ENCODE measurements around the gene LSG1.

The LSG1 gene

GRCh38 chr3:194664857-194665256 is 7.1 kb downstream of the LSG1 start:
- TF ChIP-seq CTCF (IDR thresholded peaks at IDR 0.05; ENCODE audit: control extremely low read depth, extremely low read depth, low read depth, missing control alignments) = no peak
- DNase-seq (ENCODE audit: extremely low spot score) = no peak
- POLR2A ChIA-PET = no interaction called here
- CTCF ChIA-PET = no interaction called here

GRCh38 chr3:194661946-194662345 is 10.0 kb downstream of the LSG1 start:
- no peak for DNase-seq (ENCODE audit: extremely low spot score)
- CTCF ChIA-PET = interaction anchor here (0.7 to 6.3 kb wide), 5 partner anchors 9 to 28 kb away, joined by 3 to 59 read pairs (median 4); partner anchors contain the start of gene LSG1
- POLR2A ChIA-PET = no interaction called here
- TF ChIP-seq CTCF (IDR thresholded peaks at IDR 0.05; ENCODE audit: control extremely low read depth, extremely low read depth, low read depth, missing control alignments) = no peak

GRCh38 chr3:194661374-194661773 is 10.6 kb downstream of the LSG1 start:
- POLR2A ChIA-PET = no interaction called here
- DNase-seq (ENCODE audit: extremely low spot score) = no peak
- no peak for TF ChIP-seq CTCF (IDR thresholded peaks at IDR 0.05; ENCODE audit: control extremely low read depth, extremely low read depth, low read depth, missing control alignments)
- CTCF ChIA-PET = interaction anchor here (0.7 to 6.3 kb wide), 6 partner anchors 9 to 27 kb away, joined by 3 to 59 read pairs (median 4); partner anchors contain the start of gene LSG1

GRCh38 chr3:194659778-194660177 is 12.2 kb downstream of the LSG1 start:
- TF ChIP-seq CTCF (IDR thresholded peaks at IDR 0.05; ENCODE audit: control extremely low read depth, extremely low read depth, low read depth, missing control alignments) = no peak
- DNase-seq (ENCODE audit: extremely low spot score) = no peak
- POLR2A ChIA-PET = interaction anchor here (0.6 kb wide), 1 partner anchor 150 kb away, joined by 4 read pairs; no protein-coding TSS in a partner anchor
- CTCF ChIA-PET = interaction anchor here (1.2 to 6.3 kb wide), 3 partner anchors 11 to 23 kb away, joined by 3 to 59 read pairs (median 3); partner anchors contain the start of gene LSG1

GRCh38 chr3:194658477-194659242 is 13.3 kb downstream of the LSG1 start:
- ChIA-PET CTCF (interaction anchor here (1.2 to 6.3 kb wide), 3 partner anchors 12 to 25 kb away, joined by 3 to 59 read pairs (median 5); partner anchors contain the start of gene LSG1), POLR2A (no interaction called here)
- no peak for TF ChIP-seq CTCF (IDR thresholded peaks at IDR 0.05; ENCODE audit: control extremely low read depth, extremely low read depth, low read depth, missing control alignments)
- no peak for DNase-seq (ENCODE audit: extremely low spot score)

- POLR2A ChIA-PET = interaction anchor here (0.6 kb wide), 2 partner anchors 31 to 473 kb away, joined by 3 to 5 read pairs; no protein-coding TSS in a partner anchor
- CTCF ChIA-PET = interaction anchor here (1.0 to 6.3 kb wide), 3 partner anchors 9 to 14 kb away, joined by 4 to 59 read pairs (median 5); partner anchors contain the start of gene LSG1
- TF ChIP-seq CTCF (IDR thresholded peaks at IDR 0.05; ENCODE audit: control extremely low read depth, extremely low read depth, low read depth, missing control alignments) = no peak
- DNase-seq (ENCODE audit: extremely low spot score) = no peak
These were observed 14.6 kb downstream of the LSG1 start for GRCh38 chr3:194657439-194657838.

All from GM10248 (cell line).